ENCODE results near the gene AIFM2. TPM values are rescaled to one million over a fixed set of nuclear protein-coding genes. Genes with fewer than 3 reads are reported as not detected.

AIFM2 gene
- total and polyA plus RNA-seq, 9 of the 15 experiments (the other 6 are each of a cell fraction or from before 2014, with no cell fraction given): 2.7 to 14.1 (median 9.2) TPM

GRCh38 chr10:70174058-70174741 lies 41.6 kb upstream of the AIFM2 start (continued):
- TF ChIP-seq E2F8 (IDR thresholded peaks at IDR 0.05; ENCODE audit: low read depth, partially characterized antibody): no peak
- peak; percentile 78 for TF ChIP-seq ZBTB40 (IDR thresholded peaks at IDR 0.05)
- TF ChIP-seq ZBTB40 (CRISPR knock-in tag; IDR thresholded peaks at IDR 0.05): no peak
- TF ChIP-seq FIP1L1 (IDR thresholded peaks at IDR 0.05; ENCODE audit: low read depth, low read length, poor library complexity, severe bottlenecking): no peak
- no peak for TF ChIP-seq MAFG (tag; conservative IDR thresholded peaks at IDR 0.05)
- TF ChIP-seq GABPA (tag; conservative IDR thresholded peaks at IDR 0.05; ENCODE audit: low read depth): peak; percentile 84
- TF ChIP-seq NFXL1 (CRISPR knock-in tag; IDR thresholded peaks at IDR 0.05): no peak
- no peak for TF ChIP-seq KAT2B (IDR thresholded peaks at IDR 0.05; ENCODE audit: low read depth, low read length)
- no peak for TF ChIP-seq MTA2 (IDR thresholded peaks at IDR 0.05; ENCODE audit: low read depth)
- TF ChIP-seq ZZZ3 (IDR thresholded peaks at IDR 0.05): no peak
- TF ChIP-seq ILK (tag; IDR thresholded peaks at IDR 0.05; ENCODE audit: borderline replicate concordance, low read depth): no peak
- TF ChIP-seq ZBTB49 (CRISPR knock-in tag; IDR thresholded peaks at IDR 0.05; ENCODE audit: borderline replicate concordance): no peak
- no peak for TF ChIP-seq ETV5 (CRISPR knock-in tag; IDR thresholded peaks at IDR 0.05; ENCODE audit: low read depth)
- TF ChIP-seq ZNF324 (CRISPR knock-in tag; IDR thresholded peaks at IDR 0.05): no peak
